Omental fat pad (tissue), 4 donors: ENCODE results near the gene NKX2-3. TPM values are rescaled to one million over a fixed set of nuclear protein-coding genes. Genes with fewer than 3 reads are reported as not detected.

ENCODE experiments used
- ATAC-seq: fragments of 150-250 bp; one replicate; pipeline ENCODE4 v1.9.1; 2016; ENCODE audit warnings: mild to moderate bottlenecking, moderate library complexity; ENCODE audit not compliant: low FRiP score
- DNase-seq: peaks from one replicate; pipeline ENCODE4 v3.0.0-alpha.2; 2019; ENCODE audit warnings: low spot score
- CTCF ChIP-seq, 3 donors: fragments of 450-650 bp; IDR thresholded peaks; one replicate each; pipeline ENCODE4 v1.5.1; 2016 to 2017; ENCODE audit warnings: antibody characterized with exemption in 3 of 3, mild to moderate bottlenecking in 3 of 3, moderate library complexity in 2 of 3
- total RNA-seq, 4 donors: library from RNA; depleted of rRNA; stranded (reverse); fragments of >200 nt; gene quantifications; one replicate each; pipeline ENCODE4 v1.1.0, GENCODE V29; 2016

NKX2-3 gene
- total RNA-seq, 4 donors from 2014 or later = 0.36 to 15.4 (median 0.87) TPM

GRCh38 chr10:99507265-99507664, 25.5 kb upstream of the NKX2-3 start:
- DNase-seq (no peak), ATAC-seq (no peak)
- no peak for TF ChIP-seq CTCF (IDR thresholded peaks at IDR 0.05)

- DNase-seq = no peak
- ATAC-seq = no peak
- no peak for TF ChIP-seq CTCF (IDR thresholded peaks at IDR 0.05)
Measured at GRCh38 chr10:99513061-99513460, 19.7 kb upstream of the NKX2-3 start.

GRCh38 chr10:99519690-99520039, 13.1 kb upstream of the NKX2-3 start:
- no peak for DNase-seq
- no peak for TF ChIP-seq CTCF (IDR thresholded peaks at IDR 0.05)
- ATAC-seq = no peak

- no peak for DNase-seq
- peak; percentile 58 for ATAC-seq
- TF ChIP-seq CTCF (IDR thresholded peaks at IDR 0.05) = no peak
Measured at GRCh38 chr10:99520040-99520846, 12.5 kb upstream of the NKX2-3 start.

- ATAC-seq = no peak
- no peak for DNase-seq
- no peak for TF ChIP-seq CTCF (IDR thresholded peaks at IDR 0.05)
Measured at GRCh38 chr10:99520847-99521764, 11.6 kb upstream of the NKX2-3 start.

- ATAC-seq = no peak
- DNase-seq = no peak
- no peak for TF ChIP-seq CTCF (IDR thresholded peaks at IDR 0.05)
Measured at GRCh38 chr10:99521765-99522469, 10.8 kb upstream of the NKX2-3 start.
